Measurements from ENCODE around the gene RAB12. TPM values are rescaled to one million over a fixed set of nuclear protein-coding genes. Genes with fewer than 3 reads are reported as not detected.

RAB12 gene
- total RNA-seq, 1 experiment from 2014 or later = 79.4 TPM

GRCh38 chr18:8561123-8561910, 47.9 kb upstream of the RAB12 start:
- H3K4me1 ChIP-seq (replicated peaks; ENCODE audit: insufficient read depth) = no peaks in the 10 kb centered on the region
- no peaks in the 10 kb centered on the region for H3K79me2 ChIP-seq (ENCODE audit: low read depth)
- BruUV-seq (replicated peaks) = no TSS peak
- H4K20me1 ChIP-seq (ENCODE audit: insufficient read depth) = no peaks in the 10 kb centered on the region
- CTCF ChIA-PET = no interaction called here
- no peak overlapping the region for H3K4me2 ChIP-seq
- no peak for DNase-seq
- H2AFZ ChIP-seq = no peak overlapping the region
- no peak overlapping the region for H3K27ac ChIP-seq
- TF ChIP-seq CTCF (conservative IDR thresholded peaks at IDR 0.05) (no peak), EZH2 (IDR thresholded peaks at IDR 0.05; ENCODE audit: low read depth) (no peak)
- no peaks in the 10 kb centered on the region for H3K9me3 ChIP-seq (ENCODE audit: insufficient read depth, low read depth)
- no peaks in the 10 kb centered on the region for H3F3A ChIP-seq (ENCODE audit: insufficient read depth, low read depth)
- POLR2A ChIA-PET (ENCODE audit: unreplicated experiment) = no interaction called here
- H3K4me3 ChIP-seq = no peak overlapping the region
- intact Hi-C loops (cut with micrococcal nuclease; ENCODE audit: unreplicated experiment) = no loop called here
- H3K27me3 ChIP-seq (ENCODE audit: insufficient read depth, low read depth) = peaks cover 13% of the 10 kb centered on the region
- no peaks in the 10 kb centered on the region for H3K9me2 ChIP-seq (ENCODE audit: insufficient read depth)
- H3K36me3 ChIP-seq (ENCODE audit: low read depth) = no peaks in the 10 kb centered on the region

- no peak overlapping the region for H3K4me2 ChIP-seq
- BruUV-seq (replicated peaks) = no TSS peak
- no peak for DNase-seq
- no peaks in the 10 kb centered on the region for H3K9me2 ChIP-seq (ENCODE audit: insufficient read depth)
- CTCF ChIA-PET = no interaction called here
- no peaks in the 10 kb centered on the region for H3K79me2 ChIP-seq (ENCODE audit: low read depth)
- H3F3A ChIP-seq (ENCODE audit: insufficient read depth, low read depth) = no peaks in the 10 kb centered on the region
- intact Hi-C loops (cut with micrococcal nuclease; ENCODE audit: unreplicated experiment) = no loop called here
- H4K20me1 ChIP-seq (ENCODE audit: insufficient read depth) = no peaks in the 10 kb centered on the region
- POLR2A ChIA-PET (ENCODE audit: unreplicated experiment) = no interaction called here
- H3K4me1 ChIP-seq (replicated peaks; ENCODE audit: insufficient read depth) = no peaks in the 10 kb centered on the region
- H3K27ac ChIP-seq = no peak overlapping the region
- no peak for TF ChIP-seq CTCF (conservative IDR thresholded peaks at IDR 0.05)
- TF ChIP-seq EZH2 (IDR thresholded peaks at IDR 0.05; ENCODE audit: low read depth) = no peak
- H3K36me3 ChIP-seq (ENCODE audit: low read depth) = no peaks in the 10 kb centered on the region
- peaks cover 13% of the 10 kb centered on the region for H3K27me3 ChIP-seq (ENCODE audit: insufficient read depth, low read depth)
- H3K9me3 ChIP-seq (ENCODE audit: insufficient read depth, low read depth) = no peaks in the 10 kb centered on the region
- no peak overlapping the region for H3K4me3 ChIP-seq
- no peak overlapping the region for H2AFZ ChIP-seq
Measured at GRCh38 chr18:8562070-8562469, 47.2 kb upstream of the RAB12 start.

GRCh38 chr18:8562919-8563318, 46.3 kb upstream of the RAB12 start:
- Histone ChIP-seq H4K20me1 (ENCODE audit: insufficient read depth) (no peaks in the 10 kb centered on the region), H3K9me2 (ENCODE audit: insufficient read depth) (no peaks in the 10 kb centered on the region), H3K79me2 (ENCODE audit: low read depth) (no peaks in the 10 kb centered on the region), H3K4me3 (no peak overlapping the region), H3K4me2 (no peak overlapping the region), H2AFZ (no peak overlapping the region), H3K27me3 (ENCODE audit: insufficient read depth, low read depth) (peaks cover 12% of the 10 kb centered on the region), H3F3A (ENCODE audit: insufficient read depth, low read depth) (no peaks in the 10 kb centered on the region), H3K27ac (no peak overlapping the region), H3K36me3 (ENCODE audit: low read depth) (no peaks in the 10 kb centered on the region), H3K9me3 (ENCODE audit: insufficient read depth, low read depth) (no peaks in the 10 kb centered on the region), H3K4me1 (replicated peaks; ENCODE audit: insufficient read depth) (no peaks in the 10 kb centered on the region)
- no peak for DNase-seq
- TF ChIP-seq EZH2 (IDR thresholded peaks at IDR 0.05; ENCODE audit: low read depth) (no peak), CTCF (conservative IDR thresholded peaks at IDR 0.05) (no peak)
- POLR2A ChIA-PET (ENCODE audit: unreplicated experiment) = no interaction called here
- CTCF ChIA-PET = no interaction called here
- no TSS peak for BruUV-seq (replicated peaks)
- intact Hi-C loops (cut with micrococcal nuclease; ENCODE audit: unreplicated experiment) = no loop called here
